Measurements from ENCODE around the gene NRP2. TPM values are rescaled to one million over a fixed set of nuclear protein-coding genes. Genes with fewer than 3 reads are reported as not detected.

NRP2 gene
- total and polyA plus RNA-seq, 2 of the 13 experiments (the other 11 are each of a cell fraction or from before 2014, with no cell fraction given), result 0.65 to 1.4 TPM

- TF ChIP-seq MIER3 (CRISPR knock-in tag; IDR thresholded peaks at IDR 0.05; ENCODE audit: borderline replicate concordance), result 0 out of 2 replicates have a peak, but pooled peaks have one; percentile 47
- TF ChIP-seq TP53 (CRISPR knock-in tag; conservative IDR thresholded peaks at IDR 0.05), result no peak
These were observed 44.2 kb downstream of the NRP2 start (continued) for GRCh38 chr2:205726506-205726905.

DNA sequence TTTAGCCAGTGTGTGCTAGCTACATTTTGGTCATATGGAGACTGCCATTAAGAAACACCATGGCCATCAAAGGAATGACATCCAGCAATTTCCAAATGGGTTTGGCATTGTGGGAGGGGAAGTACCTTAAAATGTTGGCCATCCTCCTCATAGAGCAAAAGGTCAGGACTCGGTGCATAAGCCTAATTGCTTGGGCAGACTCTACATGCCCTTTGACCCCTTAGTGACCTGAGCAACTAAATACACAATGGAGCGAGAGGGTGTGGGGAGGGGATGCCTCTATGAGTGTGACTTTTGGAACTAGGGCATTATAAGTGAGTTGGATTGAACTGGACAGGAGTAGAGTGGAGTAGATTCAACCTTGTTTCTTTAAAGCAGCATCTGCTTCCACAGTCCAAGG lies 44.9 kb downstream of the NRP2 start:
- in situ Hi-C loops (cut with HindIII; ENCODE audit: extremely low pct_ligation_motif_present, low pct_unique_long_range_greater_than_20kb), result no loop called here
- no TSS peak for BruUV-seq (replicated peaks)
- DNase-seq (ENCODE audit: low spot score) (peak; percentile 29), FAIRE-seq (peak; percentile 39), ATAC-seq (peak; percentile 37)
- ChIA-PET POLR2A (no interaction called here), CTCF (ENCODE audit: low intra/inter-chr PET ratio, low total read pairs) (no interaction called here)
- Histone ChIP-seq H3K27me3 (ENCODE audit: control insufficient read depth in 1 of 2, insufficient read depth in 2 of 2, low read length in 2 of 2) (no peaks in the 10 kb centered on the region), H2AFZ (ENCODE audit: low read length) (no peak overlapping the region), H3K27ac (ENCODE audit: extremely low read length, insufficient read depth, low read length) (no peak overlapping the region), H3K9me3 (ENCODE audit: low read length) (no peaks in the 10 kb centered on the region), H3K36me3 (replicated peaks in 1 of 2; ENCODE audit: control insufficient read depth in 1 of 2, insufficient read depth in 2 of 2, low read length in 2 of 2) (no peaks in the 10 kb centered on the region), H4K20me1 (ENCODE audit: insufficient read depth, low read length) (no peaks in the 10 kb centered on the region), H3K79me2 (ENCODE audit: insufficient read depth, low read length) (no peaks in the 10 kb centered on the region), H3K4me2 (ENCODE audit: low read depth, low read length) (no peak overlapping the region), H3K4me3 (replicated peaks in 1 of 3; ENCODE audit: insufficient read depth in 1 of 3, low read depth in 2 of 3, low read length in 3 of 3) (no peak overlapping the region), H3K4me1 (ENCODE audit: insufficient read depth, low read length) (peaks cover 36% of the 10 kb centered on the region), H3K9ac (ENCODE audit: insufficient read depth, low read depth, low read length) (no peak overlapping the region)
- intact Hi-C loops (cut with micrococcal nuclease; ENCODE audit: unreplicated experiment), result no loop called here
- WGBS (ENCODE audit: low lambda C conversion rate), result 5% methylated on average over 2 of the region's 2 CpGs
- TF ChIP-seq GMEB2 (CRISPR knock-in tag; IDR thresholded peaks at IDR 0.05; ENCODE audit: low read depth), result no peak
- no peak for TF ChIP-seq ZNF180 (CRISPR knock-in tag; IDR thresholded peaks at IDR 0.05; ENCODE audit: borderline replicate concordance, low read depth)
- no peak for TF ChIP-seq SAFB2 (CRISPR knock-in tag; IDR thresholded peaks at IDR 0.05; ENCODE audit: borderline replicate concordance, low read depth)
- TF ChIP-seq NFE2L1 (CRISPR knock-in tag; IDR thresholded peaks at IDR 0.05; ENCODE audit: borderline replicate concordance), result no peak
- TF ChIP-seq ZNF615 (CRISPR knock-in tag; IDR thresholded peaks at IDR 0.05; ENCODE audit: borderline replicate concordance), result no peak
- TF ChIP-seq U2AF1 (optimal IDR thresholded peaks at IDR 0.05; ENCODE audit: low read depth, low read length), result no peak
- TF ChIP-seq, protein P1, sequence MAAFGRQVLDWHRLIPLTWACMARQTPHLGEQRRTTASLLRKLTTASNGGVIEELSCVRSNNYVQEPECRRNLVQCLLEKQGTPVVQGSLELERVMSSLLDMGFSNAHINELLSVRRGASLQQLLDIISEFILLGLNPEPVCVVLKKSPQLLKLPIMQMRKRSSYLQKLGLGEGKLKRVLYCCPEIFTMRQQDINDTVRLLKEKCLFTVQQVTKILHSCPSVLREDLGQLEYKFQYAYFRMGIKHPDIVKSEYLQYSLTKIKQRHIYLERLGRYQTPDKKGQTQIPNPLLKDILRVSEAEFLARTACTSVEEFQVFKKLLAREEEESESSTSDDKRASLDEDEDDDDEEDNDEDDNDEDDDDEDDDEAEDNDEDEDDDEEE (CRISPR knock-in tag; IDR thresholded peaks at IDR 0.05), result no peak
- TF ChIP-seq MIER3 (CRISPR knock-in tag; IDR thresholded peaks at IDR 0.05; ENCODE audit: borderline replicate concordance), result no peak
- peak; percentile 51; the same call in 1 of the 2 replicates for TF ChIP-seq SKIL (CRISPR knock-in tag; IDR thresholded peaks at IDR 0.05; ENCODE audit: borderline replicate concordance)
- TF ChIP-seq ZMYM4 (CRISPR knock-in tag; IDR thresholded peaks at IDR 0.05), result 0 out of 2 replicates have a peak, but pooled peaks have one; percentile 28
- TF ChIP-seq, protein P2, sequence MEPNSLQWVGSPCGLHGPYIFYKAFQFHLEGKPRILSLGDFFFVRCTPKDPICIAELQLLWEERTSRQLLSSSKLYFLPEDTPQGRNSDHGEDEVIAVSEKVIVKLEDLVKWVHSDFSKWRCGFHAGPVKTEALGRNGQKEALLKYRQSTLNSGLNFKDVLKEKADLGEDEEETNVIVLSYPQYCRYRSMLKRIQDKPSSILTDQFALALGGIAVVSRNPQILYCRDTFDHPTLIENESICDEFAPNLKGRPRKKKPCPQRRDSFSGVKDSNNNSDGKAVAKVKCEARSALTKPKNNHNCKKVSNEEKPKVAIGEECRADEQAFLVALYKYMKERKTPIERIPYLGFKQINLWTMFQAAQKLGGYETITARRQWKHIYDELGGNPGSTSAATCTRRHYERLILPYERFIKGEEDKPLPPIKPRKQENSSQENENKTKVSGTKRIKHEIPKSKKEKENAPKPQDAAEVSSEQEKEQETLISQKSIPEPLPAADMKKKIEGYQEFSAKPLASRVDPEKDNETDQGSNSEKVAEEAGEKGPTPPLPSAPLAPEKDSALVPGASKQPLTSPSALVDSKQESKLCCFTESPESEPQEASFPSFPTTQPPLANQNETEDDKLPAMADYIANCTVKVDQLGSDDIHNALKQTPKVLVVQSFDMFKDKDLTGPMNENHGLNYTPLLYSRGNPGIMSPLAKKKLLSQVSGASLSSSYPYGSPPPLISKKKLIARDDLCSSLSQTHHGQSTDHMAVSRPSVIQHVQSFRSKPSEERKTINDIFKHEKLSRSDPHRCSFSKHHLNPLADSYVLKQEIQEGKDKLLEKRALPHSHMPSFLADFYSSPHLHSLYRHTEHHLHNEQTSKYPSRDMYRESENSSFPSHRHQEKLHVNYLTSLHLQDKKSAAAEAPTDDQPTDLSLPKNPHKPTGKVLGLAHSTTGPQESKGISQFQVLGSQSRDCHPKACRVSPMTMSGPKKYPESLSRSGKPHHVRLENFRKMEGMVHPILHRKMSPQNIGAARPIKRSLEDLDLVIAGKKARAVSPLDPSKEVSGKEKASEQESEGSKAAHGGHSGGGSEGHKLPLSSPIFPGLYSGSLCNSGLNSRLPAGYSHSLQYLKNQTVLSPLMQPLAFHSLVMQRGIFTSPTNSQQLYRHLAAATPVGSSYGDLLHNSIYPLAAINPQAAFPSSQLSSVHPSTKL (CRISPR knock-in tag; IDR thresholded peaks at IDR 0.05), result peak; percentile 20; the same call in 1 of the 2 replicates
- no peak for TF ChIP-seq ZNF567 (CRISPR knock-in tag; IDR thresholded peaks at IDR 0.05; ENCODE audit: borderline replicate concordance)
- no peak for TF ChIP-seq ZNF235 (CRISPR knock-in tag; IDR thresholded peaks at IDR 0.05; ENCODE audit: borderline replicate concordance)
